Measurements from ENCODE around the gene IREB2.

The IREB2 gene

DNA sequence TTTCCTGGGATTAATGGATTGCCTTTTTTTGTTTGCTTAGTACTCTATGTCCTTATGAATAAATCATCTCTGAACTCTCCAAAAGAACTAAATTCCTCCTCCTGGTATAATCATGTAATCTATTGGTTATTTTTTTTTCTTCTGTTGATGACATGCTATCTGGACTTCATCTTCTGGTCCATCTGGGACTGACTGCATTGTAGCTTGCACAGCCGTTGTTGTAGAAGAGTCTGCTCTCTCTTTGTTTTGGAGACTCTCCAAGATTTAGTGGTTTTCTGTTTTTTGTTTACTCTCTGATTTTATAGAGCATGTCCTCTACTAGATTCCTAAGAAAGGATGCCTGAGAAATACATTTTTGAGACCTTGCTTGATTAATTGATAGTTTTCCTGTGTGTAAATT, 19.1 kb downstream of the IREB2 start:
- Histone ChIP-seq H3K9me3 (no peaks in the 10 kb centered on the region), H3K36me3 (0 out of 2 replicates have a peak, but pooled peaks cover 2% of the 10 kb centered on the region), H3K4me1 (peaks cover 53% of the 10 kb centered on the region), H3K27me3 (no peaks in the 10 kb centered on the region), H3K4me3 (ENCODE audit: low read depth, low read length) (no peak overlapping the region)
- TF ChIP-seq CTCF (IDR thresholded peaks at IDR 0.05; ENCODE audit: low read depth, low read length), result no peak
- DNase-seq, result peak; percentile 18

- H3K27me3 ChIP-seq, result no peaks in the 10 kb centered on the region
- H3K4me1 ChIP-seq, result peaks cover 27% of the 10 kb centered on the region
- no peaks in the 10 kb centered on the region for H3K9me3 ChIP-seq
- H3K4me3 ChIP-seq (ENCODE audit: low read depth, low read length), result no peak overlapping the region
- peaks cover 29% of the 10 kb centered on the region for H3K36me3 ChIP-seq
- DNase-seq, result no peak
- TF ChIP-seq CTCF (IDR thresholded peaks at IDR 0.05; ENCODE audit: low read depth, low read length), result no peak
Measured at GRCh38 chr15:78460737-78461136, 22.7 kb downstream of the IREB2 start.

GRCh38 chr15:78461171-78461888, 23.3 kb downstream of the IREB2 start:
- Histone ChIP-seq H3K4me1 (peaks cover 21% of the 10 kb centered on the region), H3K36me3 (peaks cover 35% of the 10 kb centered on the region), H3K4me3 (ENCODE audit: low read depth, low read length) (no peak overlapping the region), H3K9me3 (no peaks in the 10 kb centered on the region), H3K27me3 (no peaks in the 10 kb centered on the region)
- no peak for DNase-seq
- TF ChIP-seq CTCF (IDR thresholded peaks at IDR 0.05; ENCODE audit: low read depth, low read length), result no peak

DNA sequence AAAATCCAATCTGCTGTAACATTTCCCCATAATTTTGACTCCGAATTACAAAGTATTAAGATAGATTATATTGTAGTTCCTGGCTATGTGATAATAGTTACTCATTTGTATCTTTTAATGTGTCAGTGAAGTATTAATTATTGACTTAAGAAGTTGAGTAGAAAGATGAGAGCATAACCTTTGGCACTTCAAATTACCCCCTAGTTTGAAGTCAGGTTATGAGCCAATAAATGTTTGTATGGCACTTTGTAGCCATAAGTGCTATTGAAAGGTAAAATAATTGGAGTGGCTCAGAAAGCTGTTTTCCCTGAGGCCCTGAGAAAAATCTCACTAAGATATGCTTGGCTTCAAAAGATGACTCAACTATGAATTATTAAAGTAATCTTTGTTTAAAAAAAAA, 31.0 kb downstream of the IREB2 start:
- Histone ChIP-seq H3K4me1 (no peaks in the 10 kb centered on the region), H3K4me3 (ENCODE audit: low read depth, low read length) (no peak overlapping the region), H3K9me3 (no peaks in the 10 kb centered on the region), H3K36me3 (peaks cover 75% of the 10 kb centered on the region), H3K27me3 (no peaks in the 10 kb centered on the region)
- no peak for TF ChIP-seq CTCF (IDR thresholded peaks at IDR 0.05; ENCODE audit: low read depth, low read length)
- DNase-seq, result no peak

- no peak for TF ChIP-seq CTCF (IDR thresholded peaks at IDR 0.05; ENCODE audit: low read depth, low read length)
- DNase-seq, result no peak
- H3K4me1 ChIP-seq, result no peaks in the 10 kb centered on the region
Measured at GRCh38 chr15:78477295-78477694, 39.3 kb downstream of the IREB2 start.

DNA sequence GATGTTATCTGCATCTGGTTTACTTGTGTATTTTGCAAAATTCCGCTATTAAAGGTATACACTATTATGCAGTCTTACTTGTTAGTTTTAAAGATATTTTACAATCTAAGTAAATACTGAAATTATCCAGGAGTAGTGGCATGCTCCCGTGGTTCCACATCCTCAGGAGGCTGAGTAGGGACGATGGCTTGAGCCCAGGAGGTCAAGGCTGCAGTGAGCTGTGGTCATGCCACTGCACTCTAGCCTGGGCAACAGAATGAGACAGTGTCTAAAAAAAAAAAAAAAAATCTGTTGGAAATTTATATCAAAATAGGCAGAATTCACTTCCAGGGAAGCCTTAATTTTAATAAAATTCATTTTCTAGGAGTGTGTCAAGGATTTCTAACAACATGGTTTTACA, 41.6 kb downstream of the IREB2 start:
- no peaks in the 10 kb centered on the region for H3K9me3 ChIP-seq
- H3K36me3 ChIP-seq, result peaks cover 70% of the 10 kb centered on the region
- H3K4me1 ChIP-seq, result no peaks in the 10 kb centered on the region
- TF ChIP-seq CTCF (IDR thresholded peaks at IDR 0.05; ENCODE audit: low read depth, low read length), result no peak
- no peak overlapping the region for H3K4me3 ChIP-seq (ENCODE audit: low read depth, low read length)
- H3K27me3 ChIP-seq, result no peaks in the 10 kb centered on the region
- no peak for DNase-seq

More at GRCh38 chr15:78477295-78477694, 39.3 kb downstream of the IREB2 start:
- Histone ChIP-seq H3K4me3 (ENCODE audit: low read depth, low read length) (no peak overlapping the region), H3K27me3 (no peaks in the 10 kb centered on the region), H3K36me3 (peaks cover 74% of the 10 kb centered on the region), H3K9me3 (no peaks in the 10 kb centered on the region)

Data from BE2C (cell line).